Natural killer cell (primary cell): ENCODE measurements around the gene PPP1R14C. TPM values are rescaled to one million over a fixed set of nuclear protein-coding genes. Genes with fewer than 3 reads are reported as not detected.

Experiments
- ATAC-seq, 3 donors: fragments of 150-1000 bp in 2 of 3; fragments of 200-7000 bp in 1 of 3; cut with Tn5 transposase; 1 replicate in 1 of 3; 2 replicates in 2 of 3; pipeline ENCODE4 v1.10.0; 2021; ENCODE audit warnings: mild to moderate bottlenecking in 2 of 3, moderate library complexity in 2 of 3
- DNase-seq, 2 donors: peaks; one replicate each; pipeline versions ENCODE4 v3.0.0 to v3.0.0-alpha.2; 2013 to 2021; ENCODE audit warnings: mixed read lengths in 1 of 2
- H3K27ac ChIP-seq: one replicate; pipeline ENCODE4 v1.5.1; 2013; ENCODE audit warnings: mild to moderate bottlenecking, low read length
- H3K27me3 ChIP-seq: one replicate; pipeline ENCODE4 v1.6.1; 2013; ENCODE audit warnings: low read length; ENCODE audit not compliant: control insufficient read depth, insufficient read depth
- H3K36me3 ChIP-seq: one replicate; pipeline ENCODE4 v1.6.1; 2013; ENCODE audit warnings: low read length; ENCODE audit not compliant: control insufficient read depth, insufficient read depth
- H3K4me1 ChIP-seq: one replicate; pipeline ENCODE4 v1.6.1; 2013; ENCODE audit warnings: low read length; ENCODE audit not compliant: control insufficient read depth, insufficient read depth
- H3K4me3 ChIP-seq: one replicate; pipeline ENCODE4 v1.5.1; 2013; ENCODE audit warnings: low read length
- H3K9me3 ChIP-seq: one replicate; pipeline ENCODE4 v1.6.1; 2013; ENCODE audit warnings: low read length; ENCODE audit not compliant: control insufficient read depth, insufficient read depth
- H3K27ac Mint-ChIP-seq, 2 donors: one replicate each; pipeline ENCODE4 v1.8.0; 2022; ENCODE audit warnings: mild to moderate bottlenecking in 2 of 2, mixed read lengths in 2 of 2, moderate library complexity in 1 of 2
- H3K27me3 Mint-ChIP-seq, 2 donors: one replicate each; pipeline ENCODE4 v1.8.0; 2022; ENCODE audit warnings: low read depth in 2 of 2, mixed read lengths in 2 of 2
- H3K36me3 Mint-ChIP-seq: one replicate; pipeline ENCODE4 v1.8.0; 2022; ENCODE audit warnings: mixed read lengths
- H3K4me1 Mint-ChIP-seq, 2 donors: one replicate each; pipeline ENCODE4 v1.8.0; 2022; ENCODE audit warnings: mixed read lengths in 2 of 2
- H3K4me3 Mint-ChIP-seq: one replicate; pipeline ENCODE4 v1.8.0; 2022; ENCODE audit warnings: mild to moderate bottlenecking, moderate library complexity, mixed read lengths
- H3K9me3 Mint-ChIP-seq, 2 donors: one replicate each; pipeline ENCODE4 v1.8.0; 2022; ENCODE audit warnings: mixed read lengths in 2 of 2
- CTCF ChIP-seq: fragments of 200-600 bp; IDR thresholded peaks from one replicate; pipeline ENCODE4 v1.8.0; 2022; ENCODE audit warnings: antibody characterized with exemption
- WGBS: methylation state at CpG from one replicate; pipeline ENCODE4 v1.1.7; 2013; ENCODE audit warnings: missing lambda C conversion rate; ENCODE audit not compliant: insufficient coverage; 5-methylcytosine and 5-hydroxymethylcytosine counted together
- intact Hi-C: fragments of 100-400 bp; cut with micrococcal nuclease; formaldehyde crosslinking; loops from one replicate; pipeline ENCODE4 v1.14.2; 2022
- total RNA-seq, 4 donors: library from RNA; stranded (reverse); fragments of 120-200 nt in 1 of 4; gene quantifications; one replicate each; pipeline versions ENCODE4 v1.2.3 to v1.2.4, GENCODE V29; 2013 to 2022

The PPP1R14C gene
- total RNA-seq, 3 donors from 2014 or later (not counting 1 experiment from before 2014, with no cell fraction given), result not detected

GRCh38 chr6:150189122-150189521 is 46.3 kb downstream of the PPP1R14C start:
- peaks cover 21 to 25% of the 10 kb centered on the region in 2 donors for H3K27me3 Mint-ChIP-seq
- no peaks in the 10 kb centered on the region for H3K9me3 ChIP-seq
- no peaks in the 10 kb centered on the region for H3K36me3 ChIP-seq
- DNase-seq (no peak), ATAC-seq (no peak)
- intact Hi-C loops, result no loop called here
- H3K4me3 Mint-ChIP-seq, result no peak overlapping the region
- H3K9me3 Mint-ChIP-seq, result no peaks in the 10 kb centered on the region
- H3K27ac Mint-ChIP-seq, result no peak overlapping the region
- H3K27ac ChIP-seq, result no peak overlapping the region
- H3K4me1 Mint-ChIP-seq, result no peaks in the 10 kb centered on the region
- TF ChIP-seq CTCF, result no peak
- no peaks in the 10 kb centered on the region for H3K36me3 Mint-ChIP-seq
- no peaks in the 10 kb centered on the region for H3K27me3 ChIP-seq
- no peaks in the 10 kb centered on the region for H3K4me1 ChIP-seq
- no peak overlapping the region for H3K4me3 ChIP-seq
- WGBS, result 98% methylated on average over 4 of the region's 5 CpGs

GRCh38 chr6:150191809-150192208 is 49.0 kb downstream of the PPP1R14C start:
- H3K27ac Mint-ChIP-seq, result no peak overlapping the region
- no peak for ATAC-seq

GRCh38 chr6:150194195-150194594 is 51.4 kb downstream of the PPP1R14C start:
- DNase-seq (no peak), ATAC-seq (no peak)
- H3K27ac ChIP-seq, result no peak overlapping the region
- H3K36me3 ChIP-seq, result no peaks in the 10 kb centered on the region
- no peaks in the 10 kb centered on the region for H3K9me3 ChIP-seq
- Mint-ChIP-seq H3K4me3 (no peak overlapping the region), H3K9me3 (no peaks in the 10 kb centered on the region), H3K27me3 (peaks cover 17% of the 10 kb centered on the region in 2 donors), H3K36me3 (no peaks in the 10 kb centered on the region), H3K4me1 (no peaks in the 10 kb centered on the region), H3K27ac (no peak overlapping the region)
- peaks cover 3% of the 10 kb centered on the region for H3K27me3 ChIP-seq
- H3K4me3 ChIP-seq, result no peak overlapping the region
- WGBS, result 83% methylated on average over 2 of the region's 2 CpGs
- intact Hi-C loops, result no loop called here
- TF ChIP-seq CTCF, result no peak
- H3K4me1 ChIP-seq, result no peaks in the 10 kb centered on the region

More at GRCh38 chr6:150191809-150192208, 49.0 kb downstream of the PPP1R14C start:
- H3K4me1 ChIP-seq, result no peaks in the 10 kb centered on the region
- H3K36me3 ChIP-seq, result no peaks in the 10 kb centered on the region
- no peak overlapping the region for H3K4me3 Mint-ChIP-seq
- H3K9me3 ChIP-seq, result no peaks in the 10 kb centered on the region
- H3K4me1 Mint-ChIP-seq, result no peaks in the 10 kb centered on the region
- WGBS, result 94% methylated on average over 3 of the region's 3 CpGs
- no peaks in the 10 kb centered on the region for H3K27me3 ChIP-seq
- peaks cover 17% of the 10 kb centered on the region in 2 donors for H3K27me3 Mint-ChIP-seq
- intact Hi-C loops, result no loop called here
- no peak overlapping the region for H3K27ac ChIP-seq
- no peaks in the 10 kb centered on the region for H3K36me3 Mint-ChIP-seq
- H3K4me3 ChIP-seq, result no peak overlapping the region
- no peaks in the 10 kb centered on the region for H3K9me3 Mint-ChIP-seq
- no peak for DNase-seq
- no peak for TF ChIP-seq CTCF

- Histone ChIP-seq H3K27ac (no peak overlapping the region), H3K9me3 (no peaks in the 10 kb centered on the region), H3K4me3 (no peak overlapping the region), H3K27me3 (peaks cover 3% of the 10 kb centered on the region), H3K36me3 (no peaks in the 10 kb centered on the region), H3K4me1 (no peaks in the 10 kb centered on the region)
- no peak overlapping the region for H3K27ac Mint-ChIP-seq
- intact Hi-C loops, result no loop called here
- H3K9me3 Mint-ChIP-seq, result no peaks in the 10 kb centered on the region
- no peak for TF ChIP-seq CTCF
- ATAC-seq (no peak), DNase-seq (no peak)
- no peak overlapping the region for H3K4me3 Mint-ChIP-seq
- H3K27me3 Mint-ChIP-seq, result peaks cover 10% of the 10 kb centered on the region in 2 donors
- 55% methylated on average over 2 of the region's 2 CpGs for WGBS
- H3K4me1 Mint-ChIP-seq, result no peaks in the 10 kb centered on the region
- no peaks in the 10 kb centered on the region for H3K36me3 Mint-ChIP-seq
Observed at GRCh38 chr6:150195996-150196417, 53.2 kb downstream of the PPP1R14C start.
